K562 (cell line): ENCODE data around the gene HLCS. TPM values are rescaled to one million over a fixed set of nuclear protein-coding genes. Genes with fewer than 3 reads are reported as not detected.
A peak's percentile ranks its signal among the peaks of the same experiment; 100 is the strongest.

Source experiments
- ATAC-seq: fragments of 200-7000 bp; cut with Tn5 transposase; 3 replicates; pipeline ENCODE4 v1.9.1; 2020; ENCODE audit warnings: moderate library complexity
- BruUV-seq: library from RNA; stranded (reverse); fragments of 400-500 nt; replicated peaks from 2 replicates; lab custom pipeline; 2021; lab: Mats Ljungman, UMichigan
- CTCF ChIA-PET: fragments of 300-600 bp; formaldehyde crosslinking; extraction: SDS; loops from one replicate; lab custom pipeline; 2021; ENCODE audit warnings: low intra/inter-chr PET ratio; lab: Yijun Ruan, JAX
- POLR2A ChIA-PET: fragments of 300-600, 350-650 bp; sonication (Branson Sonifier 250); formaldehyde crosslinking; extraction: SDS; loops from one replicate; lab custom pipeline; 2021; ENCODE audit warnings: antibody characterized with exemption, inconsistent platforms; lab: Yijun Ruan, JAX
- DNase-seq, 4 experiments: peaks; one replicate each; pipeline versions ENCODE4 v3.0.0 to v3.0.0-alpha.2; 2011 to 2018; ENCODE audit warnings: low spot score in 3 of 4, mixed read lengths in 3 of 4; ENCODE audit errors: extremely low read depth in 1 of 4
- FAIRE-seq: peaks from 2 replicates; lab custom pipeline; 2011; peaks lifted over from hg19 to GRCh38; lab: Jason Lieb, UNC
- H2AFZ ChIP-seq: 2 replicates; pipeline ENCODE4 v1.6.0; 2011; ENCODE audit warnings: low read depth, low read length, control low read depth, inconsistent platforms
- H3K27ac ChIP-seq: fragments of 200-600 bp; 3 replicates; pipeline ENCODE4 v1.8.0; 2011; ENCODE audit warnings: low read depth, mild to moderate bottlenecking, control low read depth, inconsistent platforms, low read length, moderate library complexity, mixed read lengths; ENCODE audit errors: extremely low read depth
- H3K27me3 ChIP-seq, 2 experiments: fragments of 300-600 bp in 1 of 2; 2 replicates in 1 of 2; 3 replicates in 1 of 2; pipeline versions ENCODE4 v1.6.0 to v1.8.0; 2011; ENCODE audit warnings: inconsistent platforms in 2 of 2, low read length in 2 of 2, mild to moderate bottlenecking in 1 of 2, mixed read lengths in 1 of 2, moderate library complexity in 1 of 2; ENCODE audit not compliant: control insufficient read depth in 2 of 2, insufficient read depth in 2 of 2
- H3K36me3 ChIP-seq: fragments of 300-600 bp; 3 replicates; pipeline ENCODE4 v1.8.0; 2011; ENCODE audit warnings: mild to moderate bottlenecking, low read length, inconsistent platforms; ENCODE audit not compliant: control insufficient read depth, insufficient read depth
- H3K4me1 ChIP-seq, 2 experiments: fragments of 200-600 bp in 1 of 2; replicated peaks in 1 of 2; 2 replicates in 1 of 2; 3 replicates in 1 of 2; pipeline versions ENCODE4 v1.5.1 to v1.8.0; 2011; ENCODE audit warnings: inconsistent platforms in 2 of 2, low read length in 2 of 2, mild to moderate bottlenecking in 1 of 2, mixed read lengths in 1 of 2, moderate library complexity in 1 of 2; ENCODE audit not compliant: control insufficient read depth in 2 of 2, insufficient read depth in 2 of 2
- H3K4me2 ChIP-seq: 2 replicates; pipeline ENCODE4 v1.6.1; 2011; ENCODE audit warnings: low read length, control low read depth, inconsistent platforms, mixed read lengths; ENCODE audit not compliant: insufficient read depth
- H3K4me3 ChIP-seq: fragments of 200-600 bp; sonication (generic), shearing (Covaris generic); 2 replicates; pipeline ENCODE4 v1.5.1; 2016; ENCODE audit warnings: control low read depth, inconsistent platforms
- H3K79me2 ChIP-seq: fragments of 200-600 bp; 3 replicates; pipeline ENCODE4 v1.8.0; 2011; ENCODE audit warnings: low read length, inconsistent platforms; ENCODE audit not compliant: control insufficient read depth, insufficient read depth
- H3K9ac ChIP-seq, 2 experiments: 2 replicates each; pipeline versions ENCODE4 v1.6.0 to v1.6.1; 2011; ENCODE audit warnings: low read depth in 2 of 2, low read length in 2 of 2, control low read depth in 1 of 2, inconsistent platforms in 1 of 2, mild to moderate bottlenecking in 1 of 2, mixed read lengths in 1 of 2; ENCODE audit not compliant: insufficient read depth in 1 of 2
- H3K9me1 ChIP-seq: one replicate; pipeline ENCODE4 v1.6.0; 2011; ENCODE audit warnings: inconsistent platforms, mild to moderate bottlenecking, low read length, moderate library complexity; ENCODE audit not compliant: control insufficient read depth, insufficient read depth
- H3K9me3 ChIP-seq: replicated peaks from 2 replicates; pipeline ENCODE4 v1.5.1; 2011; ENCODE audit warnings: low read depth, low read length, inconsistent platforms; ENCODE audit not compliant: control insufficient read depth, insufficient read depth
- H4K20me1 ChIP-seq: replicated peaks from 2 replicates; pipeline ENCODE4 v1.6.1; 2011; ENCODE audit warnings: low read length, inconsistent platforms, mixed read lengths; ENCODE audit not compliant: control insufficient read depth, insufficient read depth
- ARID1B ChIP-seq: fragments of 450-650 bp; IDR thresholded peaks from 2 replicates; pipeline ENCODE4 v1.6.1; 2016; ENCODE audit warnings: antibody characterized with exemption, mild to moderate bottlenecking, inconsistent platforms
- ARNT ChIP-seq, 2 experiments: fragments of 450-650 bp; IDR thresholded peaks; 2 replicates each; pipeline ENCODE4 v1.6.1; 2016; ENCODE audit warnings: mild to moderate bottlenecking in 1 of 2
- ATF1 ChIP-seq, 2 experiments: fragments of 450-650 bp in 1 of 2; IDR thresholded peaks; 2 replicates each; pipeline ENCODE4 v1.6.1; 2016; ENCODE audit warnings: missing compliant biosample characterization in 1 of 2, missing genetic modification characterization in 1 of 2
- CBFA2T3 ChIP-seq: fragments of 450-650 bp; IDR thresholded peaks from 2 replicates; pipeline ENCODE4 v1.6.1; 2017
- FOXA3 ChIP-seq, 2 experiments: fragments of 450-650 bp in 1 of 2; sonication (generic) in 1 of 2; formaldehyde crosslinking; IDR thresholded peaks in 1 of 2; conservative IDR thresholded peaks in 1 of 2; 2 replicates each; pipeline versions ENCODE4 v1.4.0 to v1.8.0; 2020 to 2022; ENCODE audit warnings: mild to moderate bottlenecking in 2 of 2, missing genetic modification reagents in 1 of 2
- FOXJ2 ChIP-seq: fragments of 200-800 bp; sonication (Bioruptor generic); IDR thresholded peaks from 2 replicates; pipeline ENCODE4 v1.6.1; 2016; ENCODE audit warnings: missing genetic modification characterization, missing compliant biosample characterization
- HMG20A ChIP-seq: fragments of 450-650 bp; formaldehyde crosslinking; conservative IDR thresholded peaks from 2 replicates; pipeline ENCODE4 v1.4.0; 2020; ENCODE audit warnings: mild to moderate bottlenecking, mixed read lengths
- KDM2B ChIP-seq: fragments of 250-450 bp; sonication (Bioruptor Pico); IDR thresholded peaks from 2 replicates; pipeline ENCODE4 v1.8.0; 2021; ENCODE audit warnings: mild to moderate bottlenecking, moderate library complexity
- MCM2 ChIP-seq: fragments of 450-650 bp; IDR thresholded peaks from 2 replicates; pipeline ENCODE4 v1.6.1; 2017; ENCODE audit warnings: low read depth, mild to moderate bottlenecking
- NCOR1 ChIP-seq: fragments of 450-650 bp; IDR thresholded peaks from 2 replicates; pipeline ENCODE4 v1.6.1; 2016; ENCODE audit warnings: mild to moderate bottlenecking, moderate library complexity
- NFXL1 ChIP-seq: fragments of 450-650 bp; formaldehyde crosslinking; IDR thresholded peaks from 2 replicates; pipeline ENCODE4 v1.4.0; 2021; ENCODE audit warnings: mild to moderate bottlenecking
- RCOR1 ChIP-seq, 2 experiments: IDR thresholded peaks; 2 replicates each; pipeline ENCODE4 v1.6.1; 2012; ENCODE audit warnings: low read depth in 2 of 2, low read length in 2 of 2, borderline replicate concordance in 1 of 2, improper control_type of control experiment in 1 of 2
- SIN3B ChIP-seq: fragments of 450-650 bp; IDR thresholded peaks from 2 replicates; pipeline ENCODE4 v1.6.1; 2017; ENCODE audit warnings: low read depth, mild to moderate bottlenecking, moderate library complexity
- SMARCA4 ChIP-seq: fragments of 450-650 bp; IDR thresholded peaks from 2 replicates; pipeline ENCODE4 v1.6.1; 2016
- SMARCC2 ChIP-seq: fragments of 450-650 bp; IDR thresholded peaks from 2 replicates; pipeline ENCODE4 v1.6.1; 2017; ENCODE audit warnings: antibody characterized with exemption, moderate library complexity, mild to moderate bottlenecking, low read depth
- TEAD4 ChIP-seq, 2 experiments: sonication (generic) in 1 of 2; formaldehyde crosslinking in 1 of 2; IDR thresholded peaks; 2 replicates each; pipeline versions ENCODE4 v1.6.1 to v1.8.0; 2012 to 2022; ENCODE audit warnings: borderline replicate concordance in 1 of 2, inconsistent platforms in 1 of 2, low read length in 1 of 2, mild to moderate bottlenecking in 1 of 2, missing genetic modification reagents in 1 of 2
- ZNF263 ChIP-seq: sonication (generic); formaldehyde crosslinking; IDR thresholded peaks from 2 replicates; pipeline ENCODE4 v1.8.0; 2022; ENCODE audit warnings: mild to moderate bottlenecking, missing genetic modification reagents, borderline replicate concordance
- ZNF766 ChIP-seq: fragments of 200-800 bp; sonication (Bioruptor generic); conservative IDR thresholded peaks from 2 replicates; pipeline ENCODE4 v1.6.1; 2016; ENCODE audit warnings: missing genetic modification characterization, missing compliant biosample characterization
- WGBS: fragments of 100-300 bp; shearing (Covaris generic); methylation state at CpG from one replicate; pipeline ENCODE4 v1.1.6; 2016; ENCODE audit warnings: low coverage, mixed read lengths; ENCODE audit not compliant: insufficient coverage; ENCODE audit errors: missing lambda C conversion rate; 5-methylcytosine and 5-hydroxymethylcytosine counted together
- in situ Hi-C: fragments of 300-500 bp; cut with MboI; formaldehyde crosslinking; loops from 4 replicates; pipeline ENCODE4 v1.15.0; 2018; ENCODE audit warnings: inconsistent platforms, mixed read lengths
- intact Hi-C: fragments of 100-400 bp; cut with micrococcal nuclease; formaldehyde crosslinking; loops from 2 replicates; pipeline ENCODE4 v1.14.2; 2022
- polyA plus RNA-seq, 8 experiments: library from polyadenylated mRNA; depleted of rRNA in 4 of 8; stranded (reverse) in 5 of 8; unstranded in 3 of 8; fragments of >200 nt; fragmentation: Nextera tagmentation in 2 of 8; fragmentation: Illumina TruSeq in 1 of 8; extraction: Ambion mirVana in 2 of 8; extraction: Trizol in 1 of 8; gene quantifications; 2 replicates each; pipeline versions ENCODE4 v1.2.1 to v1.2.3, GENCODE V29; 2011 to 2014; ENCODE audit warnings: inconsistent platforms in 1 of 8, missing spikeins in 1 of 8
- total RNA-seq, 7 experiments: library from RNA; depleted of rRNA in 6 of 7; stranded (reverse); fragments of >200 nt in 6 of 7; fragmentation: Illumina TruSeq in 2 of 7; extraction: Trizol in 2 of 7; gene quantifications; 2 replicates each; pipeline versions ENCODE4 v1.2.1 to v1.2.3, GENCODE V29; 2011 to 2021; ENCODE audit warnings: low replicate concordance in 1 of 7

Gene HLCS
- total and polyA plus RNA-seq, 9 of the 15 experiments (the other 6 are each of a cell fraction or from before 2014, with no cell fraction given) = 3.0 to 21.5 (median 17.1) TPM

GRCh38 chr21:36860736-36861594 lies 105.5 kb downstream of the HLCS start:
- Histone ChIP-seq H3K27ac (peak overlapping the region; percentile 72), H3K9me3 (no peaks in the 10 kb centered on the region), H3K9ac (peak overlapping the region in 1 of 2 experiments; percentile 54; a peak in 2 of 4 replicates), H3K4me3 (no peak overlapping the region), H3K79me2 (no peaks in the 10 kb centered on the region), H3K36me3 (no peaks in the 10 kb centered on the region), H3K27me3 (no peaks in the 10 kb centered on the region), H3K9me1 (peaks cover 2% of the 10 kb centered on the region), H3K4me1 (peaks cover 2 to 18% of the 10 kb centered on the region in 2 experiments; a peak in 4 of 5 replicates), H4K20me1 (no peaks in the 10 kb centered on the region), H2AFZ (peak overlapping the region; percentile 83), H3K4me2 (peak overlapping the region; percentile 65)
- WGBS = 35% methylated on average over 8 of the region's 8 CpGs
- intact Hi-C loops = no loop called here
- in situ Hi-C loops = no loop called here
- ChIA-PET CTCF (no interaction called here), POLR2A (interaction anchor here (0.6 to 1.4 kb wide), 11 partner anchors 10 to 808 kb away, joined by 3 to 5 read pairs (median 3); no protein-coding TSS in a partner anchor)
- BruUV-seq = no TSS peak
- FAIRE-seq = no peak
- peak; percentile 38 for ATAC-seq
- DNase-seq = peak; percentile 26 to 37 (median 28)
- 0 out of 4 replicates have a peak, but pooled peaks of 1 of the 2 experiments have one; percentile 40 for TF ChIP-seq FOXA3 (CRISPR knock-in tag; conservative IDR thresholded peaks at IDR 0.05 in 1 of 2, IDR thresholded peaks at IDR 0.05 in 1 of 2)
- TF ChIP-seq ATF1 (CRISPR knock-in tag; IDR thresholded peaks at IDR 0.05) = no peak
- no peak for TF ChIP-seq ATF1 (tag; IDR thresholded peaks at IDR 0.05)
- peak; percentile 71 for TF ChIP-seq TEAD4 (IDR thresholded peaks at IDR 0.05; ENCODE audit: low read length)
- no peak for TF ChIP-seq TEAD4 (CRISPR knock-in tag; IDR thresholded peaks at IDR 0.05; ENCODE audit: borderline replicate concordance)
- peak; percentile 17; the same call in 1 of the 2 replicates for TF ChIP-seq NCOR1
- no peak for TF ChIP-seq FOXJ2 (tag)
- no peak for TF ChIP-seq SIN3B
- no peak for TF ChIP-seq ZNF263 (CRISPR knock-in tag)
- no peak for TF ChIP-seq NFXL1 (CRISPR knock-in tag)
- TF ChIP-seq HMG20A (CRISPR knock-in tag) = 0 out of 2 replicates have a peak, but pooled peaks have one; percentile 29
- TF ChIP-seq ARID1B = peak; percentile 76
- TF ChIP-seq KDM2B = no peak
- 0 out of 2 replicates have a peak, but pooled peaks have one; percentile 62 for TF ChIP-seq ZNF766 (CRISPR knock-in tag)
- 0 out of 4 replicates have a peak, but pooled peaks of 1 of the 2 experiments have one; percentile 23 for TF ChIP-seq RCOR1 (IDR thresholded peaks at IDR 0.05; ENCODE audit: borderline replicate concordance in 1 of 2, low read depth in 2 of 2, low read length in 2 of 2)
- TF ChIP-seq MCM2 = no peak
- TF ChIP-seq SMARCA4 = peak; percentile 39; the same call in 1 of the 2 replicates
- TF ChIP-seq SMARCC2 = 0 out of 2 replicates have a peak, but pooled peaks have one; percentile 30
- TF ChIP-seq ARNT (IDR thresholded peaks at IDR 0.05) = peak in 1 of 2 experiments; percentile 19; a peak in 1 of 4 replicates
- peak; percentile 74 for TF ChIP-seq CBFA2T3
